Esophagus squamous epithelium (tissue), 5 donors: ENCODE results near the gene FAAP100. TPM values are rescaled to one million over a fixed set of nuclear protein-coding genes. Genes with fewer than 3 reads are reported as not detected.

Experiments used
- DNase-seq: peaks from one replicate; lab custom pipeline; 2025; lab: John Stamatoyannopoulos, UW
- H3K27ac ChIP-seq, 4 donors: fragments of 200-600 bp; sonication (generic); one replicate each; pipeline ENCODE4 v1.5.1; 2016 to 2019; ENCODE audit warnings: mild to moderate bottlenecking in 1 of 4
- H3K27me3 ChIP-seq, 4 donors: fragments of 200-600 bp; sonication (generic); 1 replicate in 3 of 4; 2 replicates in 1 of 4; pipeline versions ENCODE4 v1.5.1 to v1.6.0; 2017 to 2021; ENCODE audit warnings: antibody characterized with exemption in 1 of 4
- H3K36me3 ChIP-seq, 3 donors: fragments of 200-600 bp; sonication (generic); one replicate each; pipeline ENCODE4 v1.5.1; 2016 to 2019
- H3K4me1 ChIP-seq, 3 donors: fragments of 200-600 bp; sonication (generic); one replicate each; pipeline ENCODE4 v1.5.1; 2017 to 2019
- H3K4me3 ChIP-seq, 4 donors: fragments of 200-600 bp; sonication (generic); 1 replicate in 3 of 4; 2 replicates in 1 of 4; pipeline ENCODE4 v1.5.1; 2016 to 2019; ENCODE audit warnings: mild to moderate bottlenecking in 2 of 4, moderate library complexity in 1 of 4
- H3K9me3 ChIP-seq, 3 donors: fragments of 200-600 bp; sonication (generic); one replicate each; pipeline ENCODE4 v1.5.1; 2016 to 2019
- CTCF ChIP-seq, 6 experiments: fragments of 450-650 bp in 4 of 6; fragments of 200-600 bp in 2 of 6; sonication (generic) in 2 of 6; IDR thresholded peaks; one replicate each; pipeline ENCODE4 v1.5.1; 2016 to 2019; ENCODE audit warnings: antibody characterized with exemption in 6 of 6, mild to moderate bottlenecking in 4 of 6, moderate library complexity in 4 of 6
- POLR2A ChIP-seq, 4 donors: fragments of 450-650 bp; IDR thresholded peaks; one replicate each; pipeline ENCODE4 v1.6.1; 2017; ENCODE audit warnings: antibody characterized with exemption in 4 of 4, mild to moderate bottlenecking in 4 of 4, moderate library complexity in 3 of 4
- WGBS, 2 donors: methylation state at CpG; one replicate each; pipeline ENCODE4 v1.1.5; 2018; 5-methylcytosine and 5-hydroxymethylcytosine counted together
- intact Hi-C: fragments of 100-400 bp; cut with DNase I; formaldehyde crosslinking; loops from one replicate; pipeline ENCODE4 v1.15.0; 2022
- total RNA-seq, 4 donors: library from RNA; depleted of rRNA; stranded (reverse); fragments of >200 nt; gene quantifications; one replicate each; pipeline ENCODE4 v1.1.0, GENCODE V29; 2016
- donor health status: DM: yes; HTN: yes; CAD: no.

The FAAP100 gene
- total RNA-seq, 4 donors from 2014 or later = 17.3 to 32.2 (median 26.1) TPM

- intact Hi-C loops = no loop called here
- no peak for DNase-seq
These were observed 502 bp downstream of the FAAP100 start for GRCh38 chr17:81551458-81552243.

GRCh38 chr17:81550830-81551457 lies 1.2 kb downstream of the FAAP100 start:
- Histone ChIP-seq H3K27ac (peak overlapping the region in 2 of 4 donors; percentile 86 to 91), H3K9me3 (no peaks in the 10 kb centered on the region), H3K36me3 (peaks cover 12 to 51% (median 20%) of the 10 kb centered on the region in 3 donors), H3K27me3 (no peaks in the 10 kb centered on the region), H3K4me3 (peak overlapping the region; percentile 89 to 100 (median 96)), H3K4me1 (peaks cover 15 to 38% (median 21%) of the 10 kb centered on the region in 3 donors)
- intact Hi-C loops = no loop called here
- TF ChIP-seq CTCF (IDR thresholded peaks at IDR 0.05) (no peak), POLR2A (IDR thresholded peaks at IDR 0.05) (no peak)
- WGBS, 2 donors = 80% methylated on average over 1 of the region's 27 CpGs
- DNase-seq = no peak

More at GRCh38 chr17:81551458-81552243, 502 bp downstream of the FAAP100 start:
- WGBS, 2 donors = 0% methylated on average over 3 of the region's 69 CpGs; no CpG with 5 or more reads in 1 of the 2 donors
- no peak for TF ChIP-seq CTCF (IDR thresholded peaks at IDR 0.05)
- no peak for TF ChIP-seq POLR2A (IDR thresholded peaks at IDR 0.05)
- Histone ChIP-seq H3K27me3 (no peaks in the 10 kb centered on the region), H3K4me1 (peaks cover 15 to 38% (median 21%) of the 10 kb centered on the region in 3 donors), H3K36me3 (peaks cover 12 to 50% (median 13%) of the 10 kb centered on the region in 3 donors), H3K9me3 (no peaks in the 10 kb centered on the region), H3K4me3 (peak overlapping the region; percentile 89 to 100 (median 96)), H3K27ac (peak overlapping the region; percentile 86 to 95 (median 92))

GRCh38 chr17:81550285-81550684 lies 1.9 kb downstream of the FAAP100 start:
- TF ChIP-seq CTCF (IDR thresholded peaks at IDR 0.05) (no peak), POLR2A (IDR thresholded peaks at IDR 0.05) (no peak)
- WGBS, 2 donors = 90% methylated on average over 2 of the region's 15 CpGs; no CpG with 5 or more reads in 1 of the 2 donors

GRCh38 chr17:81549826-81550225 lies 2.3 kb downstream of the FAAP100 start:
- Histone ChIP-seq H3K4me1 (peaks cover 15 to 38% (median 21%) of the 10 kb centered on the region in 3 donors), H3K36me3 (peaks cover 16 to 62% (median 25%) of the 10 kb centered on the region in 3 donors), H3K4me3 (no peak overlapping the region), H3K9me3 (no peaks in the 10 kb centered on the region), H3K27ac (no peak overlapping the region), H3K27me3 (no peaks in the 10 kb centered on the region)
- TF ChIP-seq POLR2A (IDR thresholded peaks at IDR 0.05) (no peak), CTCF (IDR thresholded peaks at IDR 0.05) (no peak)
- no peak for DNase-seq
- whole genome bisulfite sequencing, 2 donors = 100% methylated on average over 1 of the region's 8 CpGs; no CpG with 5 or more reads in 1 of the 2 donors
- intact Hi-C loops = no loop called here

More at GRCh38 chr17:81550285-81550684, 1.9 kb downstream of the FAAP100 start:
- Histone ChIP-seq H3K27ac (no peak overlapping the region), H3K4me1 (peaks cover 15 to 38% (median 21%) of the 10 kb centered on the region in 3 donors), H3K4me3 (no peak overlapping the region), H3K27me3 (no peaks in the 10 kb centered on the region), H3K36me3 (peaks cover 15 to 57% (median 25%) of the 10 kb centered on the region in 3 donors), H3K9me3 (no peaks in the 10 kb centered on the region)
- no peak for DNase-seq
- intact Hi-C loops = no loop called here
